Rectal smooth muscle tissue (tissue), 1 donor: ENCODE data around the gene RIPOR3.

Experiments
- H3K27ac ChIP-seq: one replicate; pipeline ENCODE4 v1.7.0; 2013; ENCODE audit warnings: low read depth, low read length, inconsistent platforms
- H3K27me3 ChIP-seq: one replicate; pipeline ENCODE4 v1.7.0; 2013; ENCODE audit warnings: low read length; ENCODE audit not compliant: control insufficient read depth, insufficient read depth
- H3K36me3 ChIP-seq: one replicate; pipeline ENCODE4 v1.7.0; 2013; ENCODE audit warnings: low read length; ENCODE audit not compliant: control insufficient read depth, insufficient read depth
- H3K4me1 ChIP-seq: one replicate; pipeline ENCODE4 v1.7.0; 2013; ENCODE audit warnings: low read length; ENCODE audit not compliant: control insufficient read depth, insufficient read depth
- H3K4me3 ChIP-seq: one replicate; pipeline ENCODE4 v1.7.0; 2013; ENCODE audit warnings: low read length
- H3K9ac ChIP-seq: one replicate; pipeline ENCODE4 v1.7.0; 2013; ENCODE audit warnings: low read length

The RIPOR3 gene

GRCh38 chr20:50594231-50594590, 97.1 kb downstream of the RIPOR3 start:
- Histone ChIP-seq H3K4me1 (peaks cover 6% of the 10 kb centered on the region), H3K36me3 (peaks cover 2% of the 10 kb centered on the region), H3K9ac (no peak overlapping the region), H3K4me3 (no peak overlapping the region), H3K27ac (no peak overlapping the region), H3K27me3 (peaks cover 6% of the 10 kb centered on the region)

GRCh38 chr20:50593005-50593335, 98.4 kb downstream of the RIPOR3 start:
- peaks cover 2% of the 10 kb centered on the region for H3K36me3 ChIP-seq

GRCh38 chr20:50592282-50593004, 98.9 kb downstream of the RIPOR3 start:
- Histone ChIP-seq H3K4me3 (no peak overlapping the region), H3K27ac (no peak overlapping the region), H3K27me3 (peaks cover 6% of the 10 kb centered on the region), H3K9ac (no peak overlapping the region), H3K36me3 (peaks cover 2% of the 10 kb centered on the region), H3K4me1 (peaks cover 6% of the 10 kb centered on the region)

More at GRCh38 chr20:50593005-50593335, 98.4 kb downstream of the RIPOR3 start:
- H3K27ac ChIP-seq: no peak overlapping the region
- no peak overlapping the region for H3K4me3 ChIP-seq
- H3K4me1 ChIP-seq: peaks cover 6% of the 10 kb centered on the region
- no peak overlapping the region for H3K9ac ChIP-seq
- peaks cover 6% of the 10 kb centered on the region for H3K27me3 ChIP-seq

GRCh38 chr20:50591233-50591852, 100.0 kb downstream of the RIPOR3 start:
- Histone ChIP-seq H3K4me1 (peaks cover 6% of the 10 kb centered on the region), H3K27ac (no peak overlapping the region), H3K36me3 (peaks cover 6% of the 10 kb centered on the region), H3K27me3 (peaks cover 3% of the 10 kb centered on the region), H3K9ac (no peak overlapping the region), H3K4me3 (no peak overlapping the region)

GRCh38 chr20:50590348-50590664, 101.0 kb downstream of the RIPOR3 start:
- no peak overlapping the region for H3K27ac ChIP-seq
- no peak overlapping the region for H3K9ac ChIP-seq
- peaks cover 6% of the 10 kb centered on the region for H3K4me1 ChIP-seq
- H3K4me3 ChIP-seq: no peak overlapping the region
- peaks cover 7% of the 10 kb centered on the region for H3K36me3 ChIP-seq
- H3K27me3 ChIP-seq: no peaks in the 10 kb centered on the region

GRCh38 chr20:50589548-50590347, 101.6 kb downstream of the RIPOR3 start:
- Histone ChIP-seq H3K9ac (no peak overlapping the region), H3K4me1 (peaks cover 6% of the 10 kb centered on the region), H3K27ac (no peak overlapping the region), H3K36me3 (peaks cover 7% of the 10 kb centered on the region), H3K4me3 (no peak overlapping the region), H3K27me3 (no peaks in the 10 kb centered on the region)

- Histone ChIP-seq H3K27ac (no peak overlapping the region), H3K4me3 (no peak overlapping the region), H3K4me1 (peaks cover 6% of the 10 kb centered on the region), H3K9ac (no peak overlapping the region), H3K27me3 (no peaks in the 10 kb centered on the region), H3K36me3 (peaks cover 17% of the 10 kb centered on the region)
Observed at GRCh38 chr20:50588034-50588736, 103.2 kb downstream of the RIPOR3 start.

GRCh38 chr20:50587291-50587961, 103.9 kb downstream of the RIPOR3 start:
- peaks cover 2% of the 10 kb centered on the region for H3K4me1 ChIP-seq
- peaks cover 23% of the 10 kb centered on the region for H3K36me3 ChIP-seq
- H3K4me3 ChIP-seq: no peak overlapping the region
- H3K27me3 ChIP-seq: no peaks in the 10 kb centered on the region
- H3K27ac ChIP-seq: no peak overlapping the region
- H3K9ac ChIP-seq: no peak overlapping the region

- H3K27me3 ChIP-seq: no peaks in the 10 kb centered on the region
- no peak overlapping the region for H3K9ac ChIP-seq
- peaks cover 27% of the 10 kb centered on the region for H3K36me3 ChIP-seq
- no peak overlapping the region for H3K27ac ChIP-seq
- no peaks in the 10 kb centered on the region for H3K4me1 ChIP-seq
- H3K4me3 ChIP-seq: no peak overlapping the region
Observed at GRCh38 chr20:50586531-50587232, 104.7 kb downstream of the RIPOR3 start.

GRCh38 chr20:50585678-50586077, 105.7 kb downstream of the RIPOR3 start:
- Histone ChIP-seq H3K9ac (no peak overlapping the region), H3K4me3 (no peak overlapping the region), H3K27me3 (no peaks in the 10 kb centered on the region), H3K27ac (no peak overlapping the region), H3K4me1 (no peaks in the 10 kb centered on the region), H3K36me3 (peaks cover 32% of the 10 kb centered on the region)

- no peak overlapping the region for H3K9ac ChIP-seq
- H3K36me3 ChIP-seq: peaks cover 37% of the 10 kb centered on the region
- no peaks in the 10 kb centered on the region for H3K4me1 ChIP-seq
- no peaks in the 10 kb centered on the region for H3K27me3 ChIP-seq
- H3K4me3 ChIP-seq: no peak overlapping the region
- H3K27ac ChIP-seq: no peak overlapping the region
Observed at GRCh38 chr20:50585214-50585613, 106.1 kb downstream of the RIPOR3 start.
